ENCODE results near the gene PPIL6.
"Not testable (repeated sequence)": the region's sequence is repeated elsewhere in the genome, so short reads cannot be mapped to it uniquely, and the experiment has no call there.

Gene PPIL6

DNA sequence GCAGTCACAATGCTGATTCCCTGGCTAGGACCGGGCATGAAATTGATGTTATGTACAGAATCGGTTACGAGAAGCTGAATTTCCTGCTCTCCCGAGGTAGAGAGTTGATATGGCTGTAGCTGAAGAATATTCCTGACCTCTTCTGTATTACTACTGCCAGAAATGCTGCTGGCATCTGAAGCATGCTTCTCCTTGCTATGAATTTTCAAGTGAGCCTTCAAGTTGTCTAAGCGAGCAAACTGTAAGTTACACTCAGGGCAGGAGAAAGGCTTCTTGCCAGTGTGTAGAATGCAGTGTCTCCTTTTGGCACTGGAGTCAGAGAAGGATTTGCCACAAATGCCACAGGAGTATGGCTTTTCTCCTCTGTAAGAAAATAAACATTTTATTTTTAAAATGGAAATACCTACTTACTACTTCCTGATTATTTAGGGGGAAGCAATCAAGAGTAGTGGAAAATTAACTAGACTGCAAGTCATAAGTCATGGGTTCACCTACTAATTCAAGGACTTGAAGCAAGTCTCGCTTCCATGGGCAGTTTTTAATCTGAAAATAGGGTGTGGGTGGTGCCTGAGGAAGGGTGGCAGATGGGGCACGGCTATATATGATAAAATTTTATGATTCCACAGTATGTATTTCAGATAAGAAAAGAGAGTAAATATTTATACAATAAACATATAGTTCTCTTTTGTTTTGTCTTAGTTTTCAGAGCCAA lies 25.9 kb upstream of the PPIL6 start:
- DNase-seq = no peak

DNA sequence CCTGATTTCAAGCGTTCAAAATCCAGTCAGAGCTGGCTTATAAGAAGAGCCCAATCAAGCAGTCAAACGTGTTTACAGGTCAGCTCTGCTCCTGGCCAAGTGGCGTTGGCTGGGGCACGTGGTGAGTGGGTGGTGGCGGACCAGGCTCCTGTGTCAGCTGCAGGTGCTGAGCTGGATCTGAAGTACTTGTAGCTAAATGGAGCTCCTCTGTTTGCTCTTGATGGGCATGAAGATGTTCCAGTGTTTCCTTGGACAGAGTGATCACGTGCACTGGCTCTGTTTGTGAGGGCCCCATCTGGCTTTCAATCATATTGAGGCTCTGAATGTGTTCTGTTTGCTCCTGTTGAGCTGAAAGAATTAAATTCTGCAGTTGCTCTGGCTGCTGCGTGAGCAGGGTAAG lies 25.3 kb upstream of the PPIL6 start:
- DNase-seq = no peak

DNA sequence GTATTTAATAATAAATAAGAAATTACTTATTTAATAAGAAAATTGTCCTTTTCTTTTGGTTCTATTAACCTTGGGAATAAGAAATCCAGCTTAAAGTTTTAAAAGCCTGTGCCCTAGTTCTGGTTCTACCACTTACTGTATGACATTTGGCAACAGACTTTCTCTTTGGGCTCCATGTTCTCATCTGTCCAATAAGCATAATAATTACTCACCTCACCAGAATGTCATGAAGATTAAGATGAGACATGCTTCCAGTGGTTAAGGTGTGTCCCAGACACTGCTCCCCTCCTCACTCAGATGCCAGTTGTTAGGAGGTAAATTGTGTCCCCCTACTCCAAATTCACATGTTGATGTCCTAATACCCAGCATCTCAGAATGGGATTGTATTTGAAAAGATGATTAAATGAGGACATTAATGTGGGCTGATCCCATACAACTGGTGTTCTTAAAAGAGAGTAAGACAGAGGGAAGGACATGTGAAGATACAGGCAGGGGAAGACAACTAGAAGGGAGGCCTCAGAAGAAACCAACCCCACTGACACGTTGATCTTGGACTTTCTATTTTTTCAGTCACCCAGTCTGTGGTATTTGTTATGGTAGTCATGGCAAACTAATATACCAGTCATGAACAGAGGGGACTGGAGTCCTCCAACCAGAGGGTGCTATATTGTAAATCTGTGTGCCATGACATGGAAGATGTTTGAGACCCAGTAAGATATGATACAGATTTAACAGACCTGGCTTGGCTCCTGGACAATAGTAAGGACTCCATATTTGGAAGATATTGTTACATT lies 21.5 kb upstream of the PPIL6 start:
- DNase-seq = no peak

DNA sequence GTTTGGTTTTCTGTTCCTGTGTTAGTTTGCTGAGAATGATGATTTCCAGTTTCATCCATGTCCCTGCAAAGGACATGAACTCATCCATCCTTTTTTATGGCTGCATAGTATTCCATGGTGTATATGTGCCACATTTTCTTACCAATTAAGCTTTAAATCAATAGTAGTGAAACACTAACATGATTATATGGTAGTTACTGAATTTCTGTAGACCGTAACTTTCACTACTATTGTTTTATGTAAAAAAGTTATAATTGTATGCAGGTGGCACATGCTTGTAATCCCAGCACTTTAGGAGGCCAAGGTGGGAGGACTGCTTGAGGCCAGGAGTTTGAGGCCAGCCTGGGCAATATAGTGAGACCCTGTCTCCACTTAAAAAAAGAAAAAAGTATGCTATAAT lies 20.8 kb upstream of the PPIL6 start:
- not testable (repeated sequence) for DNase-seq

DNA sequence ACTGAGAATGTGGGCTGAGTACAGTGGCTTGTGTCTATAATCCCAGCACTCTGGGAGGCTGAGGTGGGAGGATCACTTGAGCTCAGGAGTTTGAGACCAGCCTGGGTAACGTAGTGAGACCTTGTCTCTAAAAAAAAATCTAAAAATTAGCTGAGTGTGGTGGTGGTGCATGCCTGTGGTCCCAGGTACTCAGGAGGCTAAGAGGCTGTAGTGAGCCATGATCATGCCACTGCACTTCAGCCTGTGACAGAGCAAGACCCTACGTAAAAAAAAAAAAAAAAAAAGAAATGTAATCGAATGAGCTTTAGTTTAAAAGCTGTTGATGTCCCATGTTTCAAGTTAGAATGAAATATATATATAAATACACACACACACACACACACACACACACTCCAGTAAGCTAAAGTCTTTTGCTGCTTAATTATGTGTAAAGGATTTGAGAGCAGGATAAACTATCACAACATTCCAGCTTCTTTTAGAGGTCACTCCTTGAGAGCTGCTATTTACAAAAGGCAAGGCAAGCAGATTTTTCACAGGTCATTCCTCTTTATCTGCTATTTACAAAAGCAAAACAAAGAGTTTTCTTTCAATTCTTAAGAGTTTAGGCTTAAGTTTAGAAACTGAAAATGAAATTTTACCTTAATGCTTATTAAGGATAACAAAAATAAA lies 19.9 kb upstream of the PPIL6 start:
- no peak for DNase-seq

DNA sequence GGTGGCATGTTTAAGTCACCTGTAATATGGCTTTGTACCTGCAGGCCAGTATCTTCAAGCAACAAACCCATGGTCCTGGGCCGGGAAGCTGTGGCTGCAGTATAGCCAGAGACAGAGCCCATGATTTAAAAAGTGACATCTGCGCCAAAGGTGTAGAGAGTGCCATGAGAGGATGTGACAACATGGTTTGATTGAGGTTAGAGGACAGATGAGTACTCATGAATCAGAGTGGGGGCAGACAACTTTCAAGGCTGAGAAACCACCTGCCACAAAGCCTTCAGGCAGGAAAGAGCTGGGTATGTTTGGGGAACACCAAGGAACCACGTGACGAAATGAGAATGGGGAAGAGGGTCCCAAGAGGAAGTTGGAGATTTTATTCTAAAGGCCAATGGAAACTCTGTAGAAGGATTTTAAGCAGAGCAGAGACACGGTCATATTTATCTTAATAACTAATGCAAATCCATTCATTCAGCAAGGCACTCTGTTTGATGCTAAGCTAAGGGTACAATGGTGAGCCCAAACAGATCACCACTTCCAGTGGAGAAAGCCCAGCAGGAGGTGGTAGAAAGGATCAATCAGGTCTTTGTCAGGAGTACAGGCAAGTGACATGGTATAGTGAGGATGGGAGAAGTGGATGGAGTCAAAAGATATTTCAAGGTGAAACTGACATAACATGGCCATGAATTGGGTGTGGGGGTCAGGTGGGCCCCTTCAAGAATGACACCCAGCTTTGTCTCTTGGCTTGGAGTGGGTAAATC lies 18.5 kb upstream of the PPIL6 start:
- DNase-seq = peak; percentile 64 to 65

DNA sequence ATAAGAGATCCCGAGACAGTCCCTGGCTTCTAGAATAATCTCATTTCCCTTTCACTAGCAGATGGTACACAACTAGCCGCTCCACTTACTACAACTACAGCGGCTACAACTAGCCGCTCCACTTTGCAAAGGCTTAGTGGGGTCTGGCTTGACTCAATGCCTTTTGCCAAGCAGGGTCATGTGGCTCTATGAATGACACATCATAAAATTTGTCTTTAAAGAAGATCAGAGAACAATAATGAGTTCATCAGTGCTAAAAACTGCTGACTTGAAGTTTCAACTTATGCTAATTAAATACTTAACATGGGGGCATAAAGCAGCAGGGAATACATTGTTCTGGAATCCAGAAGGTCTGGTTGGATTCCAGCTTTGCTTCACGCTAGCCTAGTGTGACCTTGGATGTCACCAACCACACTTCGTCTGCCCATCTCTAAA lies 17.2 kb upstream of the PPIL6 start:
- no peak for DNase-seq

DNA sequence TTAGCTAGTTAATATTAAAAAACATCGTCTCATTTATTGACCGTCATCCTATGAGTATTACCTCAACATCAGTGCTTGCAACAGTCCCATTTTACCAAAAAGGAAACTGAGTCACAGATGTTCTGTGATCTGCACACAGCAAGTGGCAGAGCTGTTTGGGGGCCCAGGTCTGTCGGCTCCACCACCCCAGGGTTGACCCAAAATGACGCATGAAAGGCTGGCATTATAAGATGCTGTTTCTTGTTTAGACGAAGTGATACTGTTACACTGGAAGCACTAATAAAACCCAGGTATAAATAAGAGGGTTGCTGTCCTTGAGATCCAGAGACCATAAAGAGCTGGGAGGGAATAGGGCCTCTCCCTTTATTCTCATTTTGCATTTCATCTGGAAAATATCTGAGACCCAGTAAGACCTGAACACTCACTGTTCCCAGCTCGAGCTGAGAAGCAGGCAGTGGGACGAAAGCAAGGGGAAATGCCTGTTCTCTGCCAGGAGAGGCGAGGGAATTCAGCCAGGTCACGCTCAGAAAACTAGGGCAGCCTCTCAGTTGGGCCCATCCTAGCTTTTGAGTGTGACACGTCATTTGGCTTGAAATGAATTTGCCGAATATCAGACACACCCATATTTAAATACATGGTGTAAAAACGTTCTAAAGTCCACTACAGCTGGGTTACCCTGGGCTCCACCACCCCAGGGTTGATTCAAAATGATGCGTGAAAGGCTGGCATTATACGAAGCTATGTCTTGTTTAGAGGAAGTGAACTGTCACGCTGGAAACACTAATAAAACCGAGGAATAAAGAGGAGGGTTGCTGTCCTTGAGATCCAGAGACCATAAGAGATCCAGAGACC lies 16.5 kb upstream of the PPIL6 start:
- no peak for DNase-seq

DNA sequence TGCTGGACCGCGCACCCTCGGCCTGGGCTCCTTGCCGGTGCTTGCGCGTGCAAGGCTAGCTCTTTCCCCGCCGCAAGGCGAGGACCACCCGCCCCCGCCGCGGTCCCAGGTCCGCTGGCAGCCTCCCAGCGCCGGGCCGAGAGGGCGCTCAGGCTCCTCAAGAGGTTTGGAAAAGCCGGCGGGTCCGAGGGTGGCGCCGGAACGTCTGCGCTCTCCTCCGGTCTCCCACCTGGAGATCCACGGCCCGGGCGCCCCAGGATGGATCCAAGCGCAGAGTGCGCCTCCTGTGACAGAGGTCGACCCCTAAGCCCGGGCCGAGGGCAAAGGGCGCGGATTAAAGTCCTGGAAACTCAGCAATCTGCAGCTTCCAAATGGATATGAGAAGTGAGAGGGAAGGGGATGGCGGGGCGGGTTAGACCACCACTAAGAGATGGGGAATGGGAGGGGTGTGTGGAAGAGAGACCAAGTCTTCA lies 15.7 kb upstream of the PPIL6 start:
- no peak for DNase-seq

DNA sequence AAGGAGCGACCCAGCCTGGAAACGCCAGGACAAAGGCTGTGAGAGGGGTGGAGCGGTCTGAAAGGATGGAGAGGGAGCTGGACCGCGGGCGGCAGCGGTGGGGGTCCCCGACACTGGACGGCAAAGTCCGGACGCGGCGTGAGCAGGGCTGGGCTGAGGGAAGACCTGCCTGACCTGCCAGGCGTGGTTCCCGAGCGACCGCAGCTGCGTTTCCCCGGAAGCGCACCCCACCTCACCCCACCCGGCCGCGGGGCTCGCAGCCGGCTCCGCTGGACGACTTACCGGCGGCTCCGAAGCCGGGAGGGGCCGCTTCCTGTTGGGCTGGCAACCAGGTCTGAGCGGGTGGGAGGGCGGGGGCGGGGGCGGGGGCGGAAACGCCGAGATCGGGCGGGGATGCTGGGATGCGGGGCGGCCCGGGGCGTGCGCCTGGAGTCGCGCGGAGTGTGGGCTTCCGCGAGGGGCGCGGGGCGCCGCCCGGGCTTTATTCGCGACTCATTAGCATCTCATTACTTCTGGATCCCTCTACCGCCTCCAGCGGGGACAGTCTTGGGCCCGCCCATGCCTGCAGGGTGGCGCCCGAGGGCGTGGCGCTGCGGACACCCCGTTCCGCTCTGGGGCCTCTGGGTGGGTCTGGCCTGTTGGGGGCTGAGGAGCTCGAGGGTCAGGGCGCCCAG lies 15.1 kb upstream of the PPIL6 start, which contains the start of gene MICAL1:
MICAL1 (minus strand) TSS at position 336 of the 674 bp plus-strand sequence. CDS start 1,576 bp downstream, outside the sequence.
- DNase-seq = peak; percentile 69 to 76

DNA sequence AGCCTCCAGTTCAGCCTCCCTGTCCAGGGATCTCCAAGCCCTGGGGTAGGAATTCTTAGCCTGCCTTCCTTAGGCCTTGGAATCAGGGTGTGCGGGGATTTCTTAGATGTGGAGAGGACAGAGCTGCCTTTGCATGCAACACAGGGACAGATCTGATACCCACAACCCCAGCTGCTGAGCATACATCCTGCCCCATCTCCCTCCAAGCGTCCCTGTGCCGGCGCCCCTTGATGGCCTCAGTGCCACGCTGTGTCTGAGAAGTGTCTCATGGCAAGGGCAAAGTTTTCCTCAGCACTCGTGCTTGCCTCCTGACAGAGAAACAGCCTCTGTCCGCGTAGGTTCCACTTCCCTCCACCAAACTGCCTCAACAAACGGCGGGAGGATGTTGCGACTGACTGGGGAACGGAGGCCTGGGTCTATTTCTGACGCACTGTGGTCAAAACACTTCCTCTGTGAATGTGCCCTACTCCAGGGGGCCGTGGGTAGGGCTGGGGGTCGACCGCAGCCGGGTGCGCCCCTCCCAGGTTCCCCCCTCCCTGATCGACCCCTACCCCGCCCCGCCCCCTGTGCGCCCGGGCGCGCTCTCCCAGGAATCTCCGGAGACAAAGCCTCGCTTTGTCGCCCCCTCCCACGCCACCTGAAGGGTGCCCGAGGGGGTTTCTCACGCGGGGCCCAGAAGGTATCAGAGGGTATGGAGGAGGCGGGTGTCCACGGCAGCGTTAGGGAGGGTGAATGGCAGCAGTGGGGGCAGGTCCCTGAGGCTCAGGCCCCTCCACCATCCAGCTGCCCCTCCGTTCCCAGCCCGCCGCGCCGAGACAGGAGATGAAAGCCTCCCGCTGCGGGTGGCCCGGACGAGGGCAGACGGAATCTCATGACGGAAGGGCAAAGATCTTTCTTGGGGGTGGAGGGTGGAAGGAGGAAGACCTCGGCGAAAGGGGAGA lies 14.3 kb upstream of the PPIL6 start:
- DNase-seq = peak; percentile 80

DNA sequence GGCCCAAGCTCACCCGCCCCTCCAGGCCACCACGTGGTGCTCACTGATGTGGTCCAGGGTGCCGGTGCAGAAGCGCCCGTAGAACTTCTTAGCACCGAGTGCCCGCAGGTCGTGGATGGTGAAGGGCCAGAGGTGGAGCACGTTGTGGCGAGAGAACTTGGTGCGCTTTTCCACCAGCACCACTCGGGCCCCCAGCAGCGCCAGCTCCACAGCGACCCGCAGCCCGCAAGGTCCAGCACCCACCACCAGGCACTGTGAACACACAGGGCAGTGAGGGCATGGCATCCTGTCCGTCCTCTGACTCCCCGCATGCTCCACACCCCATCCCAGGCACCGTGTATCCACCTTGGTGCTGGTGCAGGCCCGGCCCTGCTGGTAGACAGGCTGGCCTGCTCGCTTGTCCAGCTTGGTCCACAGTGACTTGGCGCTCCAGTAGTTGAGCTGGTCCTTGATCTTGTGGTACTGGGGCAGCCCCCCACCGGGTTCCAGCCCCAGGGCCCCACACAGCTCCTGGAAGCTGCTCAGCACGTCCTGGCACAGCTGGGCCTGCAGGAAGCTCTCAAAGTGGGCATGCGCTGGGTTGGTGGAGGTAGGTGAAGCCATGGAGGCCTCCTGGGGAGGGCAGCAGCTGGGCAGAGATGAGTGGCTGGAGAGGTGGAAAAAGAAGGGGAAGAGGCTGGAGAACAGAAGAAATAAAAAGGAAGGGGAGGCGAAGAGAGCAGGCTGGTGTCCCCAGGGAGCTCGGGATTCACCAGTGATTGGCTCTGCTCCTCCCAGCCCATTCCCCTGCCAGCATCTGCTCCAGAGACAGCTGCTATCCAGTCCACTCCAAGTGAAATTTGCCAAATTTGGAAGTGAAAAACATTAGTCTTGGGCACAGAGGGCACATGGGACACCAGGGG lies 13.4 kb upstream of the PPIL6 start:
- no peak for DNase-seq

DNA sequence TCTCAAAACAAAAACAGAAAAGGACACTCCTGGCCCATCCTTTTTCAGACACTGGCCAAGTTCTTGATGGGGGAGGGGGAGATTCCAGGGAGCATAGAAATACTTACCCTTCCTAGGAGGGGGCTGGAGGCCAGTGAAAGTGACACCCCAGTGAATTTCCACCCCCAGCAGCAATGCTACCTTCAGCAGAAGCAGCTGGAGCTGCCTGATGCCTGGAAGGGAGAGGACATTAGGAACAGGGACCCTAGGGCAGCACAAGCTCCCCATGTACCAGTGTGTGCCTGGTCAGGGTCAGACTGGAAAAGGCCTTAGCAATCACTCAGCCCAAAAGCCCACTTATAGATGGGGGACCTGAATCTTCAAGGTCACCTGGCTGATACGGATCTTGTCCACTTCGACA lies 12.7 kb upstream of the PPIL6 start:
- DNase-seq = no peak

DNA sequence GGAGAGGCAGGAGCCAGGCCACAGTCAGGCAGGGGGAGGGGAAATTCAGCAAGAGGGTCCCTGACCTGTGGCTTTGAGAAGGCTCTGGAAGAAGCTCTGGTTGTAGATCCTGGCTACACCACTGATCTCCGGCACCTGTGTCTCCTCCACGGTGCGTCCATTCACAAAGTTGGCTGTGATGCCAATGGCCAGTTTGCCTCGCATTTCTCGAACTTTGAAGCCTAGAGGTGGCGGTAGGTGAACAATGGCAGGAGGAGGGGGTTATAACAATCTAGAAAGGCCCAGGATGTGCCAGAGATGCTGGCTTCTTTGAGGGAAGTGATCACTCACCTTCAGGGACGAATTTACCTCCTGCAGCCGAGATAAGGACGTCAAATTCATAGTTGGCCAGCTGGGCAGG lies 11.8 kb upstream of the PPIL6 start:
- no peak for DNase-seq

DNA sequence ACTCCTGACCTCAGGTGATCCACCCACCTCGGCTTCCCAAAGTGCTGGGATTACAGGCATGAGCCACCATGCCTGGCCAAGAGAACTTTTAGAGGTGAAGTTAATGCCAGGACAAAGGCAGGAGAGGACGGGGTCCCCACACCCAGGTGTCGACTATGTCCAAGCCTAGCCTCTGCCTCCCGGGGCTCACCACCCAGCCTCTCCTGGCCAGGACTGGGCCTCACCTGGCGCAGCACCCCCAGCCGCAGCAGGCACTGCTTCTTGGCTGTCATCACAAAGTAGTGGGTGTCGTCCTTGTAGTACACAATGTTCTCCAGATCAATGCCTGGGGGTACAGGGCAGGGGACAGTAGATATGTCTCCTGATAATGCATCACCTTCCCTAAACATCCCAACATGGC lies 10.9 kb upstream of the PPIL6 start:
- no peak for DNase-seq

DNA sequence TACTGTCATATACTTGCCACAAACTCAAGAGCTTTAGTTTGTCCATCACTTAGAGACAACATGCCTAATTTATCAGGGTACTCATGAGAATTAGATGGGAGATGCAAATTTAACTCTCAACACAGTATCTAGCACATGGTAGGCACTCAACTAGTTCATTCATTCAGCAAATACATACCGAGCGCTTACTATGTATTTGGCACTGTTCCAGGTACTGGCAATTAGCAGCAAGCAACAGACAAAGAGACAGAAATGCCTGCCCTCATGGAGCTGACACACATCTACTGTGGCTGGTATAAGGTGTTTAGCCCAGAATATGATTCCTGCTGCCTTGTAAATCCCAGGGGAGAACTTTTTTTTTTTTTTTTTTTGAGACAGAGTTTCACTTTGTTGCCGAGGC lies 10.4 kb upstream of the PPIL6 start:
- no peak for DNase-seq

DNA sequence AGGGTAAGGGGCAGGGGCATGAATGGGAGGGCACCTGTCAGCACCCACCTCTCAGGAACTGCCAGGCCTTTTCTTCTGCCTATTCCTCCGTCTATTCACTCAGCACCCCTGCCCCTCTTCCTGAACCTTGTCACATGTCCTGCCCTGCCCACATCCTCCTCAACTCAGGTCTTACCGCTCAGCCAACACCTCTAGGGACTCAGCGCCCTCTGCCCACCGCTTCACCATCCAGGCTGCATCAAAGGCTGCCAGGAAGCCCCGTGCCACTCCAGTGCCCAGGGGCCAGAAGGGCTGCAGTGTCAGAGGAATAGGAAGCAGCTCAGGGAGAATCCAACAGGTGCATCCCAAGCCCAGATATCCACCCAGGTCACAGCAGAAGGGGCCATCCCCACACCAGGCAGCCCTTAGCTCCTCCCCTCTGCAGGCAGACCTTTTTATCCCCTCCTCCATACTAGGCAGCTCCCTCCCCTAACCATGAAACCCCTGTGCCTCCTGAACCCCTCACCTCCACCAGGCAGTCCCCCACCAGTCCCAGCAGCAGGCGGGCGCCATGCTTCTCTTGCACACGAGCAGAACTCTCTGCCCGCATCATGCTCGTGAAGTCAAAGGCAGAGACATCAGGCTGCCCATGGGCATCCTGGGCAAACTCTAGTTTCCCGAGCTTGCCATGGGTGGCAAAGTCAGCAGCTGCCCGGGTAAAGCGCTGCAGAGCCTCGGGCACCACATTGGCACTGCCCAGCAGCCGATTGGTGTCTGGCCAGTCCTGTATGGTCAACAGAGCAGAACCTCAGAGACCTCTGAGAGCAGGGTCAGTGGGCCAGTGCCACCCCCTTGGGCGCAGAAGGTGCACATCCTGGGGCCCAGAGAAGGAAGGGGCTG lies 9.6 kb upstream of the PPIL6 start:
- peak in 1 of 2 experiments; percentile 33 for DNase-seq

Measured in activated T-cell treated with anti-CD3 and anti-CD28 coated beads, Interleukin-2, amount 50 U/mL, for 48 hours (primary cell).